SK-N-SH (cell line): ENCODE data around the gene SHH. TPM values are rescaled to one million over a fixed set of nuclear protein-coding genes. Genes with fewer than 3 reads are reported as not detected.

Source experiments
- CTCF ChIA-PET: fragments of 300-600, 350-600 bp; formaldehyde crosslinking; extraction: SDS; loops from one replicate; lab custom pipeline; 2021; lab: Yijun Ruan, JAX
- POLR2A ChIA-PET: fragments of 350-600 bp; sonication (Branson Sonifier 250); formaldehyde crosslinking; extraction: SDS; loops from one replicate; lab custom pipeline; 2020; ENCODE audit warnings: antibody characterized with exemption, inconsistent platforms; lab: Yijun Ruan, JAX
- DNase-seq: peaks from one replicate; pipeline ENCODE4 v3.0.0; 2012
- H2AFZ ChIP-seq: fragments of 200-600 bp; sonication (generic); 2 replicates; pipeline ENCODE4 v1.8.1; 2016; ENCODE audit warnings: antibody characterized with exemption, mild to moderate bottlenecking, low read depth
- H3F3A ChIP-seq: fragments of 200-600 bp; sonication (generic); replicated peaks from 2 replicates; pipeline ENCODE3; 2016; ENCODE audit warnings: antibody characterized with exemption, mild to moderate bottlenecking; ENCODE audit not compliant: insufficient read depth
- H3K27ac ChIP-seq, 2 experiments: fragments of 200-500 bp in 1 of 2; fragments of 200-600 bp in 1 of 2; sonication (Bioruptor generic) in 1 of 2; sonication (generic), shearing (Covaris generic) in 1 of 2; 2 replicates each; pipeline versions ENCODE4 v1.5.1 to v1.6.1; 2014 to 2016; ENCODE audit warnings: low read depth in 2 of 2, inconsistent platforms in 1 of 2, low read length in 1 of 2, mild to moderate bottlenecking in 1 of 2, mixed read lengths in 1 of 2
- H3K27me3 ChIP-seq: fragments of 200-600 bp; sonication (generic), shearing (Covaris generic); 2 replicates; pipeline ENCODE4 v1.6.1; 2016; ENCODE audit warnings: mixed run types; ENCODE audit not compliant: insufficient read depth
- H3K36me3 ChIP-seq, 2 experiments: fragments of 200-500 bp in 1 of 2; fragments of 200-600 bp in 1 of 2; sonication (Bioruptor generic) in 1 of 2; sonication (generic) in 1 of 2; replicated peaks in 1 of 2; 2 replicates each; pipeline versions ENCODE3 to v1.5.1; 2014 to 2016; ENCODE audit warnings: low read length in 1 of 2, mild to moderate bottlenecking in 1 of 2; ENCODE audit not compliant: insufficient read depth in 2 of 2, control insufficient read depth in 1 of 2
- H3K4me1 ChIP-seq, 2 experiments: fragments of 200-500 bp in 1 of 2; fragments of 200-600 bp in 1 of 2; sonication (Bioruptor generic) in 1 of 2; sonication (generic), shearing (Covaris generic) in 1 of 2; 2 replicates each; pipeline versions ENCODE4 v1.5.1 to v1.6.1; 2014 to 2016; ENCODE audit warnings: low read depth in 1 of 2, low read length in 1 of 2, mixed run types in 1 of 2; ENCODE audit not compliant: insufficient read depth in 2 of 2, control insufficient read depth in 1 of 2
- H3K4me2 ChIP-seq: fragments of 200-600 bp; sonication (generic), shearing (Covaris generic); 2 replicates; pipeline ENCODE4 v1.6.1; 2017; ENCODE audit warnings: mixed run types
- H3K4me3 ChIP-seq, 2 experiments: fragments of 200-500 bp in 1 of 2; fragments of 200-600 bp in 1 of 2; sonication (Bioruptor generic) in 1 of 2; sonication (generic), shearing (Covaris generic) in 1 of 2; 2 replicates each; pipeline versions ENCODE4 v1.5.1 to v1.8.1; 2014 to 2016; ENCODE audit warnings: low read depth in 2 of 2, inconsistent platforms in 1 of 2, low read length in 1 of 2, mild to moderate bottlenecking in 1 of 2, mixed read lengths in 1 of 2, moderate library complexity in 1 of 2
- H3K79me2 ChIP-seq: fragments of 200-600 bp; sonication (generic); 2 replicates; pipeline ENCODE4 v1.8.1; 2017; ENCODE audit warnings: mild to moderate bottlenecking; ENCODE audit not compliant: insufficient read depth
- H3K9ac ChIP-seq: fragments of 200-600 bp; sonication (generic); 2 replicates; pipeline ENCODE4 v1.6.1; 2017; ENCODE audit warnings: mixed run types
- H3K9me2 ChIP-seq: fragments of 200-600 bp; sonication (generic); 2 replicates; pipeline ENCODE4 v1.6.1; 2017; ENCODE audit warnings: mixed run types
- H3K9me3 ChIP-seq: fragments of 200-600 bp; sonication (generic); 2 replicates; pipeline ENCODE4 v1.6.1; 2017; ENCODE audit warnings: mixed run types, mild to moderate bottlenecking, moderate library complexity
- H4K20me1 ChIP-seq: fragments of 200-600 bp; sonication (generic); 2 replicates; pipeline ENCODE4 v1.6.1; 2017; ENCODE audit warnings: mild to moderate bottlenecking, mixed run types; ENCODE audit not compliant: insufficient read depth
- CHD2 ChIP-seq: fragments of 150-350 bp; IDR thresholded peaks from 2 replicates; pipeline ENCODE4 v1.6.1; 2018; ENCODE audit warnings: low read length; ENCODE audit not compliant: partially characterized antibody
- ELF1 ChIP-seq: IDR thresholded peaks from 2 replicates; pipeline ENCODE4 v1.4.0; 2012
- EZH2phosphoT487 ChIP-seq: fragments of 200-600 bp; sonication (generic); IDR thresholded peaks from 2 replicates; pipeline ENCODE4 v1.6.1; 2017; ENCODE audit warnings: low read depth, mixed run types, mild to moderate bottlenecking, antibody characterized with exemption, moderate library complexity, borderline replicate concordance
- FOSL2 ChIP-seq: IDR thresholded peaks from 2 replicates; pipeline ENCODE4 v1.4.0; 2012; ENCODE audit warnings: low read depth, mild to moderate bottlenecking, moderate library complexity, borderline replicate concordance
- GABPA ChIP-seq: IDR thresholded peaks from 2 replicates; pipeline ENCODE4 v1.4.0; 2012; ENCODE audit warnings: low read depth, mild to moderate bottlenecking
- GATA2 ChIP-seq: sonication (generic); formaldehyde crosslinking; IDR thresholded peaks from 2 replicates; pipeline ENCODE4 v1.5.0; 2020; ENCODE audit warnings: mild to moderate bottlenecking, missing genetic modification reagents
- JUND ChIP-seq: IDR thresholded peaks from 2 replicates; pipeline ENCODE4 v1.4.0; 2012
- MEF2A ChIP-seq: IDR thresholded peaks from 2 replicates; pipeline ENCODE4 v1.4.0; 2012; ENCODE audit warnings: low read depth, borderline replicate concordance
- MXI1 ChIP-seq: IDR thresholded peaks from 2 replicates; pipeline ENCODE4 v1.6.1; 2012; ENCODE audit warnings: mild to moderate bottlenecking, low read depth, low read length, improper control_type of control experiment
- NRF1 ChIP-seq: IDR thresholded peaks from 2 replicates; pipeline ENCODE4 v1.6.1; 2012; ENCODE audit warnings: low read depth, mild to moderate bottlenecking, low read length
- POLR2AphosphoS5 ChIP-seq: IDR thresholded peaks from 2 replicates; pipeline ENCODE4 v1.6.1; 2012; ENCODE audit warnings: low read depth, low read length
- RAD21 ChIP-seq: IDR thresholded peaks from 2 replicates; pipeline ENCODE4 v1.6.1; 2012; ENCODE audit warnings: mild to moderate bottlenecking, low read length
- RCOR1 ChIP-seq: fragments of 150-350 bp; IDR thresholded peaks from 2 replicates; pipeline ENCODE4 v1.6.1; 2017; ENCODE audit warnings: antibody characterized with exemption, low read length
- RFX5 ChIP-seq: IDR thresholded peaks from 2 replicates; pipeline ENCODE4 v1.6.1; 2012; ENCODE audit warnings: mild to moderate bottlenecking, improper control_type of control experiment, low read length
- RXRA ChIP-seq: IDR thresholded peaks from 2 replicates; pipeline ENCODE4 v1.4.0; 2012; ENCODE audit warnings: low read depth, mild to moderate bottlenecking, borderline replicate concordance
- SIN3A ChIP-seq: IDR thresholded peaks from 2 replicates; pipeline ENCODE4 v1.6.1; 2012; ENCODE audit warnings: low read depth, mild to moderate bottlenecking, low read length, moderate library complexity, borderline replicate concordance
- SMC3 ChIP-seq: IDR thresholded peaks from 2 replicates; pipeline ENCODE4 v1.6.1; 2012; ENCODE audit warnings: low read depth, low read length, improper control_type of control experiment
- TEAD4 ChIP-seq: IDR thresholded peaks from 2 replicates; pipeline ENCODE4 v1.4.0; 2012; ENCODE audit warnings: mild to moderate bottlenecking, borderline replicate concordance; ENCODE audit not compliant: insufficient read depth
- USF2 ChIP-seq: fragments of 150-350 bp; IDR thresholded peaks from 2 replicates; pipeline ENCODE4 v1.6.1; 2017; ENCODE audit warnings: antibody characterized with exemption, low read length, low read depth, borderline replicate concordance
- WGBS: methylation state at CpG from one replicate; pipeline ENCODE4 v1.1.6; 2017; ENCODE audit warnings: low lambda C conversion rate; 5-methylcytosine and 5-hydroxymethylcytosine counted together
- polyA plus RNA-seq, 3 experiments: library from polyadenylated mRNA; depleted of rRNA; stranded (reverse); fragments of >200 nt; gene quantifications; 2 replicates each; pipeline ENCODE4 v1.2.3, GENCODE V29; 2012
- TF ChIP-seq, protein P1 (sequence below): IDR thresholded peaks from 2 replicates; pipeline ENCODE4 v1.4.0; 2012; ENCODE audit warnings: low read depth, borderline replicate concordance

SHH gene
- polyA plus RNA-seq, 1 of the 3 experiments (the other 2 are of a cell fraction) = not detected

DNA sequence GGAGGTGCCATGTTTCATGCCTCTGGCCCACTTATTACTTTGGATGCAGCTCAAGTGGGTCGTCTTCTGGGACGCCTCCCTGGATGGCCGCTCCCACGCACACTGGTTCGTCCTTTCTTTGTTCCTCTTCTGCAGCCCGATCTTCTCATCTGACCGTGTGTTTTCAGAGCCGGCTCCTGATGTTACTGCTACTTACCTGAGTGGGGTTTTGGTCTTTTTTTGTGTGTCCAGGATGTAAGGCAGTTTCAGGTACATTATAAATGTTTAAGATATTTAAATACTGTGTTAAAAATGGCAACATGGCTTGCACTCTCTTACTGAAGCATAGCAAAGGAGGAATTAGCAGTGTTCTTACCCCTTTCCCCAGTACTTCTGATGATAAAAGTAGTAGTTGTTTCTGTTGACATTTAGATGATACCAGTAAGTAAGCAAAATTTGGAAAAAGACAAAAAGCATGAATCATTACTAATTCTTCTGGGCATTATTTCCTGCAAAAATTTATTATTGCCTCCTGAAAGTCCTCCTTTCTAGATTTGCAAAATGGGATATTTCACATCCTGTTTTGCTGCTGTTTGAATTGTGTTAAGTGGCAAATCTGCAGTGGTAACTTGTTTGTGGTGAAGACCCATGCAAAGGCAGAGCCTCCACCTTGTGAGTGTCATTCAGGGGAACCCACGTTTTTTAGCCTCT, 59.4 kb downstream of the SHH start:
- peaks cover 85% of the 10 kb centered on the region for H3K79me2 ChIP-seq
- no peak for TF ChIP-seq MEF2A
- no peaks in the 10 kb centered on the region for H3K9me3 ChIP-seq
- no peaks in the 10 kb centered on the region for H3K27me3 ChIP-seq
- no peak overlapping the region for H3K4me2 ChIP-seq
- no peaks in the 10 kb centered on the region for H3F3A ChIP-seq
- no peak overlapping the region for H3K27ac ChIP-seq
- no peak for DNase-seq
- ChIA-PET POLR2A (no interaction called here), CTCF (interaction anchor here (1.4 to 31.7 kb wide), 4 partner anchors 12 to 154 kb away, joined by 4 to 470 read pairs (median 10); no protein-coding TSS in a partner anchor)
- H3K9me2 ChIP-seq = no peaks in the 10 kb centered on the region
- peaks cover 0 to under 1% of the 10 kb centered on the region in 2 experiments; a peak in 2 of 4 replicates for H3K4me1 ChIP-seq
- peaks cover 93% of the 10 kb centered on the region for H4K20me1 ChIP-seq
- 96% methylated on average over 9 of the region's 9 CpGs for WGBS
- no peak overlapping the region for H3K9ac ChIP-seq
- no peak overlapping the region for H2AFZ ChIP-seq
- H3K36me3 ChIP-seq = peaks cover 20 to 62% of the 10 kb centered on the region in 2 experiments
- H3K4me3 ChIP-seq = no peak overlapping the region

GRCh38 chr7:155751409-155751808, 60.9 kb downstream of the SHH start:
- H3K4me2 ChIP-seq = no peak overlapping the region
- H3K4me1 ChIP-seq = peaks cover 0 to 2% of the 10 kb centered on the region in 2 experiments; a peak in 2 of 4 replicates
- no peak for DNase-seq
- H3F3A ChIP-seq = no peaks in the 10 kb centered on the region
- H3K9me2 ChIP-seq = no peaks in the 10 kb centered on the region
- no peak overlapping the region for H3K4me3 ChIP-seq
- WGBS = 92% methylated on average over 4 of the region's 4 CpGs
- H3K9ac ChIP-seq = no peak overlapping the region
- peaks cover 85% of the 10 kb centered on the region for H3K79me2 ChIP-seq
- POLR2A ChIA-PET = no interaction called here
- H3K9me3 ChIP-seq = no peaks in the 10 kb centered on the region
- H3K36me3 ChIP-seq = peaks cover 23 to 73% of the 10 kb centered on the region in 2 experiments
- H2AFZ ChIP-seq = no peak overlapping the region
- H3K27ac ChIP-seq = no peak overlapping the region
- H4K20me1 ChIP-seq = peaks cover 94% of the 10 kb centered on the region
- CTCF ChIA-PET = interaction anchor here (0.9 to 31.7 kb wide), 5 partner anchors 11 to 153 kb away, joined by 3 to 470 read pairs (median 8); no protein-coding TSS in a partner anchor
- TF ChIP-seq SIN3A = no peak
- TF ChIP-seq SMC3 = no peak
- no peak for TF ChIP-seq MXI1
- TF ChIP-seq JUND = no peak
- no peak for TF ChIP-seq GABPA
- no peak for TF ChIP-seq EZH2phosphoT487
- TF ChIP-seq GATA2 = no peak
- TF ChIP-seq POLR2AphosphoS5 = no peak
- no peak for TF ChIP-seq RAD21
- no peak for TF ChIP-seq FOSL2
- no peak for TF ChIP-seq ELF1
- TF ChIP-seq RFX5 = no peak
- no peak for TF ChIP-seq TEAD4
- TF ChIP-seq, protein P1, sequence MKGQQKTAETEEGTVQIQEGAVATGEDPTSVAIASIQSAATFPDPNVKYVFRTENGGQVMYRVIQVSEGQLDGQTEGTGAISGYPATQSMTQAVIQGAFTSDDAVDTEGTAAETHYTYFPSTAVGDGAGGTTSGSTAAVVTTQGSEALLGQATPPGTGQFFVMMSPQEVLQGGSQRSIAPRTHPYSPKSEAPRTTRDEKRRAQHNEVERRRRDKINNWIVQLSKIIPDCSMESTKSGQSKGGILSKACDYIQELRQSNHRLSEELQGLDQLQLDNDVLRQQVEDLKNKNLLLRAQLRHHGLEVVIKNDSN = no peak
- no peak for TF ChIP-seq RCOR1
- TF ChIP-seq RXRA = no peak
- TF ChIP-seq NRF1 = no peak
- TF ChIP-seq USF2 = no peak
- TF ChIP-seq CHD2 = no peak
- no peaks in the 10 kb centered on the region for H3K27me3 ChIP-seq
